Glomerular visceral epithelial cell (primary cell): ENCODE results near the gene GCLC.
"Not testable (repeated sequence)": the region's sequence is repeated elsewhere in the genome, so short reads cannot be mapped to it uniquely, and the experiment has no call there.

Experiments used
- DNase-seq: peaks from one replicate; pipeline ENCODE4 v3.0.0-alpha.2; 2016; ENCODE audit errors: extremely low spot score

Gene GCLC

DNA sequence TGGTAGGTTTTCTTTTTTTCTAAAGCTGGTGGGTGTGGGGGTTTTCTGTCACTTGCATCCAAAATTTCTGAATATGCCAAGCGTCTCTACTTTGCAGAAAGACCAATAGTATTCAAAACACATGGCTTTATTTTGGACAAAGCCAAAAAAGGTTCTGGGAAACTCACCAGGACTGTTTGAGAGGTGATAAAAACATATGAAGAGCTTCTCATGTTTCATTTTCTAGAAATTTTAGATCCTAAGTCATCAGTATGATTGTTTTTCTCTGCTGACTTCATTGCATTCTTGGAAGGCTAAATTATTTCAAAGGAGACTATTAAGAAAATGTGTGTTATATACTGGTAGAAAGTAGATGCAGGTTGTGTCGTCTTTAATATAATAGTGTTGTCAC, 51.3 kb downstream of the GCLC start:
- DNase-seq, result no peak

DNA sequence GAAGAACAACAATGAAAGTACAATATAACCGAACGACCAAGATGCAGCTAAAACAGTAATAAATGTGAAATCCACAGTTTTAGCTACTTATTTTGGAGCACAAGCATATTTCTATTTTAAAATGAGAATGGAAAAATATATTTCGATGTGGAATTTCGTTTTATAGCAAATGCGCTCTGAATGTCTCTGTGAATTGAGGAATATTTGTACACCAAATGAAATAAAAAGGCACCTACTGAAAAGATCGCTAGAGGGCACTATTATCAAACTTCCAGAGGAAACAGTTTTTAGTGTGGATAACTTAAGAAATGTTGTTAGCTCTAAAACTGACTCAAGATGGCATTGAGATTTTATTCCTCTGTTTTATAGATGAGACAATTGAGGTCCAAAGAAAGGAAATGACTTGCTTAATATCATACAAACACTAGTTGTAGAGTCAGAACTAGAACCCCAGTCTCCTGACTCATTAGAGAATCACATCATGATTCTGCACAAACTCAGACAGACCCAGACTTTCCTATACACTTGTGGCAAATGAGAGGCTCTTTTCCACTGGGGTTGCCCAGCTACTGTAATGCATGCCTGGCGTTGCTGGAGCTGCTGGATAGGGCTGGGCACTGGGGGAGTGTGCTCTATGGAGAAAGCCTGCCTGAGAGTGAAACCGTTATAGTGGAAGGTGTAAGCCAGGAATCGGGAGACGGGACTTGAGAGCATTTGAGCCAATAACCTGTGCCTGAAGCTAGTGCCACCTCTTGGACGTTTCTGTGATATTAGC, 51.9 kb downstream of the GCLC start:
- DNase-seq, result peak; percentile 60

DNA sequence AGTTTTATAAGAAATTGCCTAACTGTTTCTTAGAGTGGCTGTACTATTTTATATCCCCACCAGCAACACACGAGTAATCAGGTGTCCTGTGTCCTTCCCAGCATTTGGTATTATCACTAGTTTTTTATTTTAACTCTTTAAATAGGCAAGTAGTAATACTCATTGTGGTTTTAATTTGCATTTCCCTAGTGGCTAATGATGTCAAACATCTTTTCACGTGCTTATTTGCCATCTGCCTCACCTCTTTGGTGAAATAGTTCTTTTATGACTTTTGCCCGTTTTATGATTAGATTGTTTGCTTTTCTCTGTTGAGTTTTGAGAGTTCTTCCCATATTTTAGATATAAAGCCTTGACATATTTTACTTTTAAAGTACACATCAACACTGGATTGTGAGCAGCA, 57.8 kb downstream of the GCLC start:
- no peak for DNase-seq

DNA sequence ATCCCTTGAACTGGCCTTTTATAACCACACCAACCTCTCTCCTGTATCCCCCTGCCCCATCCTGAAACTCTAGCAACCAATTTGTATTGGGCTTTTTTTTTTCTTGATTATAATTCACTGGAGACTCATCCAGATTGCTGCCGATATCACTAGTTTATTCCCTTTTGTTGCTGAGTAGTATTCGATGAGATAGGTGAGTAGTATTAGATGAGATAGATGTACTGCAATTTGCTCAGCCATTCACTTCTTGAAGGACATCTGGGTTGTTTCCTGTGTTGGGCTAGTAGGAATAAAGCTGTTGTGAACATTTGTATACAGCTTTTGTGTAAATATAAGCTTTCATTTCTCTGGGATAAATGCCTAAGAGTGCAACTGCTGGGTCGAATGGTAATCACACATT, 58.2 kb downstream of the GCLC start:
- DNase-seq, result no peak

DNA sequence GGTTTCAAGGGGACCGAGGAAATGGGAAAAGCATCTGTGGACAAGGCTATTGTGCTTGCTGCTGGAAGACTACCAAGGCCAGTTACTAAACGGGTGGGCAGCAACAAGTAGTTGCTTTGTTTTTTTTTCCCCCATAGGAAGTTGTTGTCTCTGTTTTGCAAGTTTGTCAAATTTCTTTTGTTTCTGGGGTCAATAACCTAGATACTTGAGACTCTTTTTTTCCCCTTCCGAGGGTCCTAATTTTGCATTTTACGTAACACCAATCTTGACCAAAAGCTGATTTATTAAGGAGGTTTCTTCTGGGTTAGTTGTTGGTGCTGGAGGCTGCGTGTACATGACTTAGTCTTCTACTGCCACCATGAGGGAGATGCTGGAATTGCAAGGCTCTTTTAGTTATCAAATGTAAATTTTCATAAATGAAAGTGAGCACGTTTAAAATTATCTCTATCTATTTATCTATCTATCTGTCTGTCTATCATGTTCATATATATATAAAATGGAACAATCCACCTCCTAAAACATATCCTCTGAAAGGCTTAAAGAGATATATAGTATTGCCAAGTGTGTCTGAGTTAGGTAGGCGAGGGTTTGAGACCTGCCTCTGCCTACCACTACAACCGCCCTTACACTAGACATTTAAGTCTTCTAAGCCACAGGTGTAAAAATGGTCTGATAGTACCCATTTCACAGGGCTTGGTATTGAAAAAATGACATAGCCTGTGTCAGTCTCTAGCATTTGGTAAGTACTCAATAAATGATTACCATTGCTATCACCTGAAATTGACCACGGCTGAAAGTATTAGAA, 60.2 kb downstream of the GCLC start:
- DNase-seq, result peak; percentile 71

DNA sequence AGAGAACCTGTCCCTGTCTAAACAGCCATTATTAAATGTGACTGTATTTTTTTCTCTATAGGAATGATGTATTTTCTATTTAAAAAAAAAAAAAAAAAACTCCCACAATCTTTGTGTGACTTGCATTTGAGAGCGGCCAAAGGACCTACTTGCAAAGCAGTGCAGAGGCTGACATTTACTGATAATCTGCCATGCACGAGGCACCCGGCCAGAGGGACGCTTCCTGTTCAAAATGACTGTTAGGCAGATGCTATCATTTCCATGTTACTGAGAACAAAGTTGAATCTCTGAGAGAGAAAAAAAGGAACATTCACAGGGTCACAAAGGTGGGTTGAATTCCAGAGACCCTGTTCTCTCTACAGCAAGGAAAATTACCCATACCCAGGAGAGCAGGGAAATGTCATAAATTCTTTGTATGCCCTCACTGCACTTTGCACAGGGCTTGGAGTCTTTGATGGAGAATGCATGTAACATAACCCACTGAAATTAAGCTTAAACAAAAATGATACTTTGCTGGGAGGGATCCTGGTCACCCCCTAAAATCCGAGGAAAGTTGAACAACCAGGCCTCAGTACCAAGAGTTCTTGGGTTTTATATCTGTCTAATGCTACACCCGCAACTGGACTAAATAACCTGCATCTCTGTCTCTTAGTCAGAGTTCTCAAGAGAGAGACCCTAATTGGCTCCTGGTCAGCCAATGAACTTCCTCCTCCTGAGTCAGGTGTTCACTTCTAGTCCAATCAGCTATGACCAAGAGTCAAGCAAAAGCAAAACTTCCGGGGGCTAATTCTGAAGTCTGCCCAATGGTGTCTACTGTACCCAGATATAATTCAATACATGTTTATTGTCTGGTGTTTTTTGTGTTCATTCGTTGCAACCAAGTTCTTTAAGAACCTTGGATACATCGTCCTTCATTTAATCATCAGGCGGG, 61.2 kb downstream of the GCLC start:
- DNase-seq, result no peak

DNA sequence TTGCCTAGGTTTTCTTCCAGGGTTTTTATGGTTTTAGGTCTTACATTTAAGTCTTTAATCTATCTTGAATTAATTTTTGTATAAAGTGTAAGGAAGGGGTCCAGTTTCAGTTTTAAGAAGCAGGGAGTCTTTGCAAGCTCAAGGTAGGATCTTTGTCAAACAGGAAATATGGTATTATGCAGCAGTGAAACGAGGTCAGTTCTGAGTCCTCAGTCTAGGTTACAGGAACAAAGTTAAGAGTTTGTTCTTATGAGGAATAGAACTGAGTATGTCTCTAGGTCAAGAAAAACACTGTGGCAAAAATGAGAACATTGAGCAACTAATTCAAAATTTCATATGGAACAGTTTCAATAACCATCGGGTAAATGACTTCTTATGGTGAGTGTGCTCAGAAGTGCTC, 63.6 kb downstream of the GCLC start:
- DNase-seq, result no peak

DNA sequence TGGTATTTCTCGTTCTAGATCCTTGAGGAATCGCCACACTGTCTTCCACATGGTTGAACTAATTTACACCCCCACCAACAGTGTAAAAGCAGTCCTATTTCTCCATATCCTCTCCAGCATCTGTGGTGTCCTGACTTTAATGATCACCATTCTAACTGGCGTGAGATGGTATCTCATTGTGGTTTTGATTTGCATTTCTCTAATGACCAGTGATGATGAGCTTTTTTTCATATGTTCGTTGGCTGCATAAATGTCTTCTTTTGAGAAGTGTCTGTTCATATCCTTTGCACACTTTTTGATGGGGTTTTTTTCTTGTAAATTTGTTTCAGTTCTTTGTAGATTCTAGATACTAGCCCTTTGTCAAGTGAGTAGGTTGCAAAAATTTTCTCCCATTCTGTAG, 64.1 kb downstream of the GCLC start:
- DNase-seq, result not testable (repeated sequence)

DNA sequence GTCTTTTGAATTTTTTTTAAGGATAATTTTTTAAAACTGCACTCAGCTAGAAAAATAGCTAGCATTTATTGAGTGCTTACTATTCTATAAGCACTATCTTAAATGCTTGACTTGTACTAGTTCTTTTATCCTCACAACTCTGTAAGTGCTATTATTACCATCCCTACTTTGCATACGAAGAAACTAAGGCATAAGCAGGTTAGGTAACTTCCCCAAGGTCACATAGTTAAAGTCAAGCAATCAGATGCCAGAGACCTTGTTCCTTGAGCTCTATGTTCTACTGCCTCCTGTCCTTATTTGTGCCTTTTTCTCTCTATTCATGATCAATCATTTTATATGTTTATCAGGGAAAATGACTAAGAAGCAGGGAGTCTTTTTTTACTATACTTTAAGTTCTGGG, 65.0 kb downstream of the GCLC start:
- no peak for DNase-seq

DNA sequence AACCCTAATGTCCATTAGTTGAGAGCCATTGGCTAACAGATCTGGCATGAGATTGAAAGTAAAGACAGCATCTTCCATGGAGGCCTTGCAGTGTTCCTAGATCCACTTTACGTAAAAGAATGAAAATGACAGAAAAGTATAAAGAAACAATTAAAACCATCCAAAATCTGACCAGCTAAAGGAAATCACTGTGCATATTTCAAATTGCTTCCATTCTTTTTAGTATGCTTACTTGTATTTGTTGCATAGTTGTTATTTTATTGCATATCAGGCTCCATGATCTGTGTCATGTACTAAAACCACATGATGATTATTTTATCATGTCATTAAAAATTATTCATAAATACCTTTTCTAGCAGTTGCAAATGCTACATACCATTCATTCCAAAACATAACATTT, 67.9 kb downstream of the GCLC start:
- no peak for DNase-seq

DNA sequence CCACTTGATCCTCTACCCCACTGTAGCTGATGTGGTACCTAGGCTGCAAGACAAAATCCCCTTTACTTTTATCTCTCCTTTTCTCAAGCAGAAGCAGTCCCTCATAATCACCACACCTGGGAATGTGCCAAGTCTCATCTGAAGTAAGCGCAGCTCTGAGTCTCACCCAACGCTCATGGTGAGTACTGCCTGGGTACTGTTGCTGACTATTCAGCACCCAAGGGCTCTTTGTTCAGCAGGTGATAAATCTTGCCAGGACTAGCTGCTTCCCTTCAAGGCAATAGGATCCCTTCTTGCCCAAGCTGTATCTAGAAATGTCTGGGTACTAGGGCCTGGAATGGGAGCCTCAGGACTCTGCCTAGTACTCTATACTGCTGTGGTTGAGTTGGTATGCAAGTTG, 70.9 kb downstream of the GCLC start:
- no peak for DNase-seq

DNA sequence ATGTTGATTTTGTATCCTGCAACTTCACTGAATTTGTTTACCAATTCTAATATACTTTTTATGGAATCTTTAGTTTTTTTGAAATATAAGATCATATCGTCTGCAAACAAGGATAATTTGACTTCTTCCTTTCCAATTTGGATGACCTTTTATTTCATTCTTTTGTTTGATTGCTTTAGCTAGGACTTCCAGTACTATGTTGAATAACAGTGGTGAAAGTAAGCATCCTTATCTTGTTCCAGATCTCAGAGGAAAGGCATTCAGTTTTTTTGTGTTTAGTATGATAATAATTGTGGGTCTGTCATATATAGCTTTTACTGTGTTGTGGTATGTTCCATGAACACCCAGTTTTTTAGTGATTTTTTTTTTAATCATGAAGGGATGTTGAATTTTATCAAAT, 75.7 kb downstream of the GCLC start:
- no peak for DNase-seq

DNA sequence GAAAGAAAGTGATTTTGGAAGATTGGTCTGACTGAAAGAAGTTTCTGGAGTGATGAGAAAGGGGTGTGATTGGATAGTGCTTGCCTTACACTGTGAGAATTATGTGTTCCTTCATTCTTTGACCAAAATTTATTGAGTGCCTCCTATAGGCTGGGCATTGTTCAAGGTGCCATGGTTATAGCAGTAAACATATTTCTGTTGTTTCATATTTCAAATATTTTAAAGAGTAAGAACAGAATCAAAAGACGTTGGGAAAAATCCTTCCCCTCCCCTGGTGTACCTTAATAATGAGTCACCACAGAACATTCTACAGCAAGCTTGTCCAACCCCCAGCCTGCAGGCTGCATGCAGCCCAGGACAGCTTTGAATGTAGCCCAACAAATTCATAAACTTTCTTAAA, 78.6 kb downstream of the GCLC start:
- DNase-seq, result no peak

DNA sequence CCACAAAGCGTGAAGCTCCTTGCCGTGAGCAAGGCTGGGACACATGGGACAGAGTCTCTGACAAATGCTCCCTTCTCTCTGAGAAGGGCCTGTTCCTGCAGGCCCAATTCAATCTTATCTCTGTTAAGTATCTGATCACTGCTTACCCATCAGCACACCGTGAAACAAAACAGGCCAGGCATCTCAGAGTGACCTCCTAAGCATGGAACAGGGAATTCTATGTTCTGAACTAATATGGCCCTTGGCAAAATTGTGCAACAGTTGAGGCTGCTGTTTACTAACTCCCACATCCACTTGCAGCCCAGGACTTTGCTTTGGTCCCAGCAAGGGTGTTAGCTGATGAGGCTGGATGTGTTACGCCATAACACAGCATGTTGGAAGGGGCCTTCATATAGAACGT, 79.2 kb downstream of the GCLC start:
- no peak for DNase-seq

DNA sequence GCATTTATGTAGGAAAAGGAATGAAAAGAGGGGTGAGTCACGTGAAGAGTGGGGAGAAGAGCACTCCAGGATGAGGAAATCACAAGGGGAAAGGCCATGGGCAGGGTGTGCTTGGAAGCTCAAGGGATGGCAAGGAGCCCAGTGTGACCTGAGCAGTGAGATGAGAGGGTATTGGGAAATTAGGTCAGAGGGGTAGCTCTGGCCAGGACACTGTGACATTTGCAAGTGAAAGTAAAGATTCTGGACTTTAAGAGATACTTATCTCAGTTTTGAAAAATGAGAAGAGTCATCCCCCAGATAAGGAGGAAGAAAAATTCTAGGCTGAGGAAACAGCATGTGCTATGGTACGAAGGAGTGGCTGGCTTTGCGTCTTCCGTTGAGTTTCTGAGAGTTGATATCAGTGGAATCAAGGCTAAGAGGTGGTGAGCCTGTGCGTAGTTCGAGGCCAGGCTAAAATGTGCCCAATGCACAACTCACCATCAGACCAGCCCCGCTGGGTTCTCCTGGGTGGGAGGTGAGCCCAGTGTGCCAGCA, 79.9 kb downstream of the GCLC start:
- no peak for DNase-seq

DNA sequence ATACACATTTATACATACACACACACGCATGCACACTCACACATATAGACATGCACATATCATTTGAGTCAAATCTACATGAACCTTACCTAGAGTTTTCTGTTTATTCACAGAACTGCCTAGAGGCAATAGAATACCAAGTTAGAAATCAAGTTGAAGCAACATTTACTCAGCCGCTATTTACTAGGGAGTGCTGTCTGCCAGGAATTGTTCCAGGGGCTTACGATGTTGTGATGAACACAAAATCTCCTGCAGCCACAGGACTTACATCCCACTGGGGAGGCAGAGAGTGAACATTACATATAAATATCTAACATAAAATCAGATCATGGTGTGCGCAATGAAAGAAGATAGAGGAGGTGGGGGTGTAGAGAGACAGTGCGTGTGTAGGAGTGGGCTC, 80.4 kb downstream of the GCLC start:
- no peak for DNase-seq

DNA sequence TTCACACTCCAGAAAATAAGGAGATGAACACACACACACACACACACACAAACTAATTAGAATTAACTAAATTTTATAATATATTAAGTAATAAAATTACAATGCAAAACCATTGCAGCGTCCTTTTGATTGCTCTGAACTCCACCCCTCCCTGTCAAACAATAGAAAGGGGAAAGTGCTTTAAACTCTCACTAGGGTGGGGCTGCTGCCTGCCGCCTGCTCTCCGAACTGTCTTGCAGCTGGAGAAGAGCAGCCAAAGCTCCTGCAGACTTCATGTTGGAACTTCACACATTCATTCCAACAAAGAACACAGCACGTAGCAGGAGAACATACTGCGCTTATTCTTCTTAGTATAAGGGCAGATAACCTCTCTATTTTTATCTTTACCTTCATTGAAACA, 83.2 kb downstream of the GCLC start:
- no peak for DNase-seq

DNA sequence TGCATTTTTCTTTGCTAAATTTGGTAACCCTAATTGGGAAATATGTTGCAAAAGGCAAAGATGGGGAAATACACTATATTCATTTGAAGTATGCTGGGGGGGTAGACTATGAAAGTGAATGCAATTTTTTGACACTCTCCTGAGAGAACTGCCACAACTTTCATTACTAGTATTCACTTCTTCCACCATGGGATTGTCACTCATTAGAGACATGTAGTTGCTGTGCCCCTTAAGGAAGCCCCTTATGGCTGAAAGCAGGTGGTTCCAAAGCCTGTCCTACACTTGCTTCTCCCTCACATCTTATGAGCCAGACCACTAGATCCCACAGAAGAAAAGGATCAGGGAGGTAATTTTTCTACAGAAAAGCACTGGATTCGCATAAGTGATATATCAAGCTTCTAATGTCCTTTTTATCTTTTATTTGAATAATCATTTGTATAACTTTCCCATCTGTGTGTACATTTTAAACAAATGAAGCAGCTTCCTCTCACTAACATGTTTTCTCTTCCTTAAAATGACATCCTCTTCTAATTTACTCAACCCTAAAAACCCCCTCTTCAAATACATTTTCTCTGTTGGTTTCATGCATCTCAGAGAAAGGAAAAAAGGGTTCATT, 83.8 kb downstream of the GCLC start:
- DNase-seq, result no peak

DNA sequence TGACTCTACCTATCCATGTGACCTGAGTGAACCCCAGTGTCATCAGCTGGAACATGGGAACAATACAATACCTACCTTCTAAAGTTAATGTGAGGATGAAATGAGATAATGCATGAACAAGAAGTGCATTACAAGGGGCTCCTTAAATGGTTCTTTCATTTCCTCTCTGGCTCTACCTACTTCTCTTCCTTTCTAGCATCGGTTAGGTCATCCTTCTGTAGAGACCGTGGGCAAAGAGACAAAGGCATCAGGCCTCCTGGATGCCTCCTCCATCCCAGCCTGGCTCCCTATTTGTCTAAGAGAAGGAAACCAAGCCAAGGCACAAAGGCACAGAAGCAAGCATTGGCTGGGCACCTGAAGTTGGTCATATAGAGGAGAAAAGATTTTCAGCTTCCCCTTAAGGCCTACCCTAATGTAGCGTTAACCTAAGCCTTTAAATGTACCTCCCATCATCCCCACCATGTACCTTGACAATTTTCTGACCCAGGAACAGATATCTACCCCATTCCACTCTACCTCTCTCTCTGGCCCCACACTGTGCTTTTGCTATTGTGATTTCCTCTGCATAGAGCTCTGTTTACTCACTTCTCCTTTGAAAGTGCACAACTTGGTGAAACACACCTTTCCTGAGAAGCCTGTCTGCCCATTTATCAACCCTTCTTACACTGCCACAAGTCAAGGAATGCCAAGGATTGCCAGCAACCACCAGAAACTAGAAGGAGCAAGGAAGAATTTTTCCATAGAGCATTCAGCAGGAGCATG, 86.6 kb downstream of the GCLC start:
- DNase-seq, result no peak

DNA sequence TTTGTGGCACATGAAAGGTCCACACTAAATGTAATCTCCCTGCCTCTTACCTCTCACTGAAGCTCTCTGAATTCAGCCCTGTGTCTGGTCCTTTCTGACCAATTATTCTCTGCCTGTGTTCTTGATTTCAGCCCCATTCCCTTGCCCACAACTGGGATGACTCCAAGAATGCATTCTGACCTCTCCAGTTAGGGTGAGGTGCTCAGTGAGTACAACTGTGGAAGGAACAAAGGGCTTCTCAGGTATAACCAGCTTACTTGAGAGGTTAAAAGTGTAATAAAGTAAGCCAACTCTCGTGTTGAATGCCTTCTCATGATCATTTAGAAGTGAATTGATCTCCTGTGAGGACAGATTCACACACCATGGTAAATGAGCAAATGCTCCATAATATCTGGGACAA, 88.1 kb downstream of the GCLC start:
- no peak for DNase-seq

DNA sequence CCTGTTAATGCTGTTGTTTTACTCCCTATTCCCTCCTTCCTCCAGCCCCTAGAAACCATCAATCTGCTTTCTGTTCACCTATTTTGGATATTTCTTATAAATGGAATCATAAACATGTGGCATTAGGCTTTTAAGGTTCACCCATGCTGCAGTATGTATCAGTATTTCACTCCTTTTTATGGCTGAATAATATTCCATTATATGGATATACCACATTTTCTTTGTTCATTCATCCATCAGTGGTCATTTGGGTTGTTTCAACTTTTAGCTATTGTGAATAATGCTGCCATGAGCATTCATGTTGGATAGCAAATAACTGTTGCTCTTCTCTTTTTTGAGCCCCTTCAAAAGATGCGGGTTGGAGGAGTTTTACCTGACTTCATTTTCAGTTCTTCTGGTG, 89.2 kb downstream of the GCLC start:
- DNase-seq, result no peak
